HG03060 (cell line): Measurements from ENCODE around the gene P2RX6.
"Not testable (repeated sequence)": the region's sequence is repeated elsewhere in the genome, so short reads cannot be mapped to it uniquely, and the experiment has no call there.

Experiments used
- ATAC-seq: cut with Tn5 transposase; IDR thresholded peaks from one replicate; pipeline ENCODE4 v1.9.1; 2021; ENCODE audit warnings: low read depth, moderate number of reproducible peaks; ENCODE audit not compliant: unreplicated experiment

Gene P2RX6

DNA sequence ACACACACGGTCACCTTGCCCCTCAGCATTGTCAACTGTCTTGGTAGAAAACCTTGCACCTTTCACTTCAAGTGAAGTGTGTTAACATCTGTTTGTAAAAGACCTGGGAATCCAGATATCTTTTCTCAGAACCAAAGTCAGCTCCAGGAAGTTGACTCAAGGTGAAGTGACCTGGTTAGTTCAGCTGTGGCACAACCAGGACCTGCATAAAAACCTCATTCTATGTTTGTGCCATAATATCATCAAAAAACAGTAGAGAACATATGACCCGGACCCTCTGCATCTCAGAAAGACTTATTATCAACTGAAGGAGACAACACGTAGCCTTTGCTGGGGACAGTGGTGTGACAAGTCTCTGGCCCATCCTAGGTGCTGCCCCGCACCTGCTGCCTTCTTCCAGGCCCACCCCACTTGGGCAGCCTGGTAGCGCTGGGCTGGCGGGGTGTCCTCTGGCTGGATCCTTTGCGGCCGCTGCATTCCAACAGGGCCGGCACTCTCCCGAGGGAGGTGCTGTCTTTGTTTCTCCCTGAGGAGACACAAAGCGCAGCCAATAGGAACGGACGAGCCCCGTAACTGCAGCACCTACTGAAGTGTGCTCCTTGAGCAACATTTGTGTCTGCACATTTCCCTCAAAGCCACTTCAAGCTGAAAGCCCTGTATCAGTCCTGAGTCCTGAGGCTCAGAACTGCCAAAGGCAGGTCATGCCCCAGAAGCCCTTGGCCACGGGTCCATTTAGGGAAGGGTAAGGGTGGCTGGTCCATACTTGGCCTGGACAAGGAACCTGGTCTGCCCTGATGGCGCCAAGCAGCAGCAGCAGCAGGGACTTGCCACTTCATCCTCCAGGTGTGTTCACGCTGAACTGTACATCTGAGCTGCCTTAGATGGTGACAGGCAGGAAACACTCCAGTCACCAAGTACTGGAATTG is 56.0 kb downstream of the P2RX6 start:
- ATAC-seq = no peak

DNA sequence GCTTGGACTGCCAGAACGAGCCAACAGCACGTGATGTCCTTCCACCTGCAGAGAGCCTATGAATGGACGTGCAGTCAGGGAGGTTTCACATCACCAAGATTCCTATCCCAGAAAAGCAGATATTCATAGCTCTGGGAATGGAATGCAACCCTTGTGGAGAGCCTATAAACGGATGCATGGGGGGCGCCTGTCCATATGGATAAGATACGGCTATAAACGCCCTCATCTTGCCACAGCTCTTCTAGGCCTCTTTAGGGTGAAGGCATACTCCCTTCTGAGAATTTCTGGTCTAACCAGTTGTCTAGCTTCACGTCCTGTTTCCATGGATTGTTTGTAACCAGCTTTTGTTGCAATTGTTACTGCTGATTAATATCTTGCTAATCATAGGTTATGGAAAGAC is 56.8 kb downstream of the P2RX6 start:
- not testable (repeated sequence) for ATAC-seq

DNA sequence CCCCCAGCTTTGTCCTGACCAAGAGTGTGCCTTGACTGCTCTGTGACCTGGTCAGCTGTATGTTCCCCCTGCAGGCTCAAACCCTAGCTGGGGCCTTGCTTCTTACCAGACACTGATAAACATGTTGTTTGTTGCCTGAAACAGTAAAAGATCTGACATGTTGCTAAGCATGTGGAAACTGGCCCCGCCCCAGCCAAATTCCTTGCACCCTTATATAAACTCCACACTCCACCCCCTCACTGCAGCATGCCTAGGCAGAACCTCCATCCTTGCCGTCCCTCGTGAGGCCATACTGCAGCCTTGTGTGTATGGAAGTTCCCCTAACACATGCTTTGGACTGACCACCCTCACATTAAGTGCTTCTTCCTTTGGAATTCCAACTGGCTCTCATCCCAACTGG is 58.1 kb downstream of the P2RX6 start:
- no peak for ATAC-seq

DNA sequence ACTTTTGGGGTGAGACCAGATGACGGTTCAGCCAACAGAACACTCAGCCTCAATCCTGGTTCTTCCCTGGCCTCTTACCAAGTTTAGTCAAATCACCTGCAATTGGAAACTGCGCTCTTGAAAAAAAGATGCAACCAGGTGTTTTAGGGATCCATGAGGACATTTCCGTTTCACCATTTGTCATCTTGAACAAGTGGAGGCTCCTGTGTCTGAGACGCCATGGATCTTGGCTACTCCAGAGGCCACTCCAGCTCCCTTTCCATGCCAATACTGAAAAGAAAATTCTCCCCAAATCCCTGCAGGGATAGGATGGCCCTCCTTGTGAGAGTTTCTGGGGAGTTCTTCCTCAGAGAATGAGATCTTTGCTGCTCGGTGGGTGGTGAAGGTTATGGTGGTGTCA is 58.5 kb downstream of the P2RX6 start:
- ATAC-seq = no peak

DNA sequence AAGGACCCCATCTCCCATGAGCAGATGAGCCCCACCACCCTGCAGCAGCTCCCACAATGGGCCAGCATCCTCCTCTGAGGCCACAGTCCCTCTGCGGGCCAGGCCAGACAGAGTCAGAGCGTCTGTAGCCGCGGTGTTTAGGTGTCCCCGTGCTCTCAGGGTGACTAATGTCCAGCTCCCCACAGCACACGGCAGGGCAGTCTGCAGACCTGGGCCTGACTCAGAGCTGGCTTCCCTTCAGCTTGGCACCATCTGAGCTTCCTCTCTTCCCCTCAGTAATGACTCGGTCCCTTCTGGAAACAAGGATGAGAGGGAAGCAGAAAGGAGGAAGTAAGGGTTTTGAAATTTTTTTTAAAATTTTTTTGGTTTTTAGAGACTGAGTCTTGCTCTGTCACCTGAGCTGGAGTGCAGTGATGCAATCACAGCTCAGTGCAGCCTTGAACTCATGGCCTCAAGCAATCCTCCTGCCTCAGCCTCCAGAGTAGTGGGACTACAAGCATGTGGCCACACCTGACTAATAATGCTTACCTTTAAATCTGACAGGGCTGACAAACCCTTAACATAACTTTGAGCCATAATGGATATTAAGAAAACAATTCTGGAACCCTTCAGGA is 59.2 kb downstream of the P2RX6 start:
- no peak for ATAC-seq

DNA sequence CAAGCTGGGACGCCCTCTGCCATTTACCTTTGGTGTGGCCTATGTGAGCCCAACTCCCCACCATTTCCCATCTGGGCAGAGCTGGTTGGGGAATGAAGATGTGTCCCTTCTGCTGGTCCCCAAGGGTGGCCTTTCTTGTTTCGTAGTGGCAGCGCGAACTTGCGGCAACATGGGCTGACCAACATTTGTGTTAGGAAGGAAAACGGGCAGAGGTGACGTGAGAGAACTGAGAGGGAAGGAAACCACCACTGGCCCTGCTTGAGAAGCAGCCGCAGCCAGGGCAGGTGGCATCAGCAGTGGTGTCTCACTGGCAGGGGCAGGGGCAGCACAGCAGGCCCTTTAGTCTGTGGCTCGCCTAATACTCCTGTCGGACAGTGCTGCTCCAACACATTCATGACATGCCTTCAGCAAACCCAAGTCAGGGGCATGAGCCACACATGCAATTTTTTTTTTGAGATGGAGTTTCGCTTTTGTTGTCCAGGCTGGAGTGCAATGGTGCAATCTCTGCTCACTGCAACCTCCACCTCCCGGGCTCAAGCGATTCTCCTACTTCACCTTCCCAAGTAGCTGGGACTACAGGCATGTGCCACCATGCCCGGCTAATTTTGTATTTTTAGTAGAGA is 60.7 kb downstream of the P2RX6 start:
- ATAC-seq = no peak

DNA sequence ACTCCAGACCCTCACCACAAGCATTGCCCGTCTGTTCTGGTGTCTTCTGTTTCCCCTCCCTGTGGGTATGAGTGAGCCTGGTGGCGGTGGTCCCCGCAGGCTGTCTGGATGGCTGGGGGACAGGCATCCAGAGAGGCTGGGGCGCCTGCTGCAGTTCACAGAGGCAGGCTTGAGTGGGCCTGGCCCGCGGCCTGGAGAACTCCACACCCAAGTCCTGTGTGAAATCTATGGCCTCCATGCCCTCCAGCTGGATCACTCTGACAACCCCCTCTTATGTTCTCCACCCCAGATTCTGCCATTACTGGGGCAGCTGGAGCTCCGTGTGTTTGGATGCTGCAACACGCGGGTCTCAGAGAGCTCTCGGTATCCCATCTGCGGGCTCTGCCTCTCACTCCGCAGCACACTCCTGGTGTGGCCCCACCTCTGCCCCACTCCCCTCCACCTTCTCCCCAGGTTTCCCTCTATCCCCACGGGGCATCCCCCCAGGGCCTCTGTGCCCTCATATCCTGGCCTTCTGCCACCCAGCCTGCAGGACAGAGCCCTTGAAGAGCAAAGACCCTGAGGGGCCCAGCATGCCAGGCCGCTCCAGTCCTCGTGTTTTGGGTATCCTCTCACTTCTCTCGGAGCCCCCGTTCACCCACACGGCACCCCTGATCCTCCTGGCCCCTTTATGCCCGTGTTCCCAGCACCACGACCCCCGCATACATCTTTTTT is 62.1 kb downstream of the P2RX6 start:
- ATAC-seq = no peak
